ENCODE data around the gene E2F4. TPM values are rescaled to one million over a fixed set of nuclear protein-coding genes. Genes with fewer than 3 reads are reported as not detected.

The E2F4 gene
- total and polyA plus RNA-seq, 2 of the 8 experiments (the other 6 are each of a cell fraction or from before 2014, with no cell fraction given), result 79.9 to 157 TPM

DNA sequence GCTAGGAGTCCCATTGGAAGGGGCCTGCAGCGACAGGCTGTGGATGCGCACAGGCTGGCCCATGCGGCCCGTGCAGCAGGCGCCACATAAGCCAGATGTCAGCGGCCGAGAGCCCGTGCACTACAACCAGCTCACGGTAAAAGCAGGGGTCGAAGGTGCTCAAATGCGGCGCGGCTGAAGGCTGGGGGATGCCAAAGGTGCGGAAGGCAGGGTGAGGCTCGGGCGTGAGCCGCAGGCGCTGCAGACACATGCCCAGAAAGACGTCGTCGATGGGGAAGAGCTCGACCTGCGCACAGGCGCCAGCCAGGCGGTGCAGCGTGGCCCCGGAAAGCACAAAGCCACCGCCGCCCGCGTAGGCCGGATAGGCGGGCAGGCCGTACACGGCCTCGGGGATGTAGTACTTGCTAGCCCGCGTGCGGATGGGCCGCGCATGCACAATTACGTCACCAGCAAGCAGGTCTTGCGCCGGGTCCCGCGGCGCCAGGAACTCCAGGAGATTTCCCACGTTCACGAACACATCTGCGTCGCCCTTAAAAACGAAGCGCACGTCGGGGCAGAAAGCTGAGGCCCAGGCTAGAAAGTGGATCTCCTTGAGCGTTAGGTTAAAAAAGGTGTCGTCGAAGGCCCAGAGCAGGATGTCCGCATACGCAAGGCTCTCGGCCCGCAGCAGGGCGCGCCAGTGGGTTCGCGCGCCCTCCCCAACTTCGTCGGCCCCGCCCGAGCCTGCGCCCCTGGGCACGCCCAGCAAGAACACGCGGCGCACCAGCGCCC lies 42.5 kb upstream of the E2F4 start (continued):
- TF ChIP-seq CTCF (IDR thresholded peaks at IDR 0.05; ENCODE audit: control extremely low read depth in 1 of 3, insufficient read depth in 1 of 3, low read depth in 1 of 3, low read length in 3 of 3) (peak in 2 of 3 experiments; percentile 71 to 91; a peak in 3 of 4 replicates), RFX5 (IDR thresholded peaks at IDR 0.05; ENCODE audit: borderline replicate concordance, low read depth, low read length) (no peak), RAD21 (IDR thresholded peaks at IDR 0.05 in 1 of 2, conservative IDR thresholded peaks at IDR 0.05 in 1 of 2; ENCODE audit: low read depth in 2 of 2, low read length in 2 of 2) (peak; percentile 44 to 67; a peak in 2 of 4 replicates), YY1 (IDR thresholded peaks at IDR 0.05; ENCODE audit: low read depth, low read length) (no peak), JUND (IDR thresholded peaks at IDR 0.05; ENCODE audit: low read length) (no peak), KDM4A (IDR thresholded peaks at IDR 0.05; ENCODE audit: low read depth, low read length, severe bottlenecking) (no peak), KDM1A (IDR thresholded peaks at IDR 0.05; ENCODE audit: borderline replicate concordance, low read length) (no peak), POLR2A (IDR thresholded peaks at IDR 0.05; ENCODE audit: control extremely low read depth in 1 of 2, low read depth in 2 of 2, low read length in 2 of 2) (no peak; a peak in 1 of 3 replicates), CEBPB (IDR thresholded peaks at IDR 0.05; ENCODE audit: low read depth, low read length) (no peak)
- TF ChIP-seq, protein P1, sequence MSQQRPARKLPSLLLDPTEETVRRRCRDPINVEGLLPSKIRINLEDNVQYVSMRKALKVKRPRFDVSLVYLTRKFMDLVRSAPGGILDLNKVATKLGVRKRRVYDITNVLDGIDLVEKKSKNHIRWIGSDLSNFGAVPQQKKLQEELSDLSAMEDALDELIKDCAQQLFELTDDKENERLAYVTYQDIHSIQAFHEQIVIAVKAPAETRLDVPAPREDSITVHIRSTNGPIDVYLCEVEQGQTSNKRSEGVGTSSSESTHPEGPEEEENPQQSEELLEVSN (IDR thresholded peaks at IDR 0.05), result no peak; the same call in 1 of the 2 replicates
